GM18909 (cell line): ENCODE measurements around the gene SCYGR8.
"Not testable (repeated sequence)": the region's sequence is repeated elsewhere in the genome, so short reads cannot be mapped to it uniquely, and the experiment has no call there.

Experiments
- ATAC-seq: cut with Tn5 transposase; IDR thresholded peaks from one replicate; pipeline ENCODE4 v1.9.1; 2021; ENCODE audit warnings: mild to moderate bottlenecking; ENCODE audit not compliant: unreplicated experiment, poor library complexity

Gene SCYGR8, protein sequence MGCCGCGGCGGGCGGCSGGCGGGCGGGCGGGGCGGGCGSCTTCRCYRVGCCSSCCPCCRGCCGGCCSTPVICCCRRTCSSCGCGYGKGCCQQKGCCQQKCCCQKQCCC

GRCh38 chr2:227745594-227745993, at the start of gene SCYGR8:
TSS of gene SCYGR8 (plus strand) at chr2:227745894. CDS start at chr2:227745894, 0 bp downstream.
- no peak for ATAC-seq

GRCh38 chr2:227696990-227697679, 48.6 kb upstream of the SCYGR8 start:
- no peak for ATAC-seq

DNA sequence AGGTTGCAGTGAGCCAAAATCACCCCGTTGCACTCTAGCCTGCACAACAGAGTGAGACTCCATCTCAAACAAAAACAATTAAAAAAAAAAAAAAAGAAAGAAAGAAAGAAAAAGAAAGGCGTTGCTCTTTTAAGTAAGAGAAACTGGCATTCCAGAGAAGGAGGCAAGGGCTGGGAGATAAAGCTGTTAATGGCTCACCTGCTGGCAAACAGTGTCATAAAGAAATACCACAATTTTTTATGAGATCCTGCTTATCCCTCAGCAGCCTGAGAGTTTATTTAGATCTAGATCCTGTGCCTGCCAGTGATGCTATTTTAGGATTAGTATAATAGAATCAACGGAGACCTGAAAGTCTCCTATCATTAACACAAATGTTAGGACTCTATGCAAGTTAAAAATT, 44.1 kb upstream of the SCYGR8 start:
- ATAC-seq: no peak

DNA sequence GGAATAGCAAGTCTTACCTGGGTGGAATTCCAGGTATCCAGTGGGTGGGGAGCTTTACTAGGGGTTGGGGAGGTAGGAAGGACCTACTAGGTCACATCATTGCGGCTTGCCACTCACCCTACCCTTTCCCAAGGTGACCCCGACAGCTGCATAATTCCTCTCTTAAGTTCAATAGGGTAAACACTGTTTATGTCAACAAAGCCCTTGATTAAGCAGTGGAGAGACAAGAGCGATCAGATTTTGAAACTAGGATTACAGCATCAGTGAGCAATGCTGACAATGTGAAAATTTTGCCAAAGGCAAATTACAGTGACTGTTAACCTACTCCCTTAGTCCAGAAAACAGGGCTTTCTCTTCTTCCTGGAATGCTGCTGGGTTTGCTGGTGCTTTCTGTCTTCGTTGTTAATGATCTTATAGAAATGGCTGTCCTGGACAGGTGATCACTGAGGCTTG, 42.4 kb upstream of the SCYGR8 start:
- no peak for ATAC-seq

DNA sequence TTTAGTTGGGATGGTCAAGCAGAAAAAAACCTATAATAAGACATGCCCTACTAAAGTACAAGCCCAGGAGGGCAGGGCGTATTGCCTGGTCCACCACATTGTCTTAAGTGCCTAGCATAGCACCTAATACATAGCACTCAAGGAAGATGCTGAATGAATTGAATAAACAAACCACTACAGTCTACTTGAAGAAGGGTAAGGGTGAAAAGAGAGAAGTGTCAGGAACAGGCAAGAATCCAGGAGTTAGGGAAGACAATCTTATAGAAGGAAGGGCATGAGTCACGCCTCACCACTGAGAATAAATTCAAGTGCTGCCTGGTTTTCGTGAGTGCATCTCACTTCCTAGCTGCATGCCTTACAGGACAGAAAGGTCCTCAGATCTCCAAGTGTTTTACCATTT, 41.7 kb upstream of the SCYGR8 start:
- no peak for ATAC-seq

DNA sequence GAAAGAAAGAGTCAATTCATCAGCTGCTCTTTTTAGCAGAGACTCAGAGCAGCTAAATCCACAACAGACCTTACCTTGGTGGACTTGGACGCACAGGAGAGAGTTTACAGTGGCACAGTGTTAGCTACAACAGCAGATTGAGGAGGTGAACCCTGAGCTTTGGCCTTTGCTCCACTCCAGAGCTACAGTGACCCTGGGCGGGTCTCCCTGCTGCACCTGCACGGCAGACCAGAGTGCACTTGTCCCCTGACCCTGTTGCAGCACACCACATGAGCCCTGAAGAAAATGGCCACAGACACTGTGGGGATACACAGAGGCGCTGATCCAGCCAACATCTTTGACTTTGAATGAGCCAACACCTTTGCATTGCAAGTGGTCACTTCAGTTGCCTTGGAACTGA, 38.8 kb upstream of the SCYGR8 start:
- no peak for ATAC-seq

DNA sequence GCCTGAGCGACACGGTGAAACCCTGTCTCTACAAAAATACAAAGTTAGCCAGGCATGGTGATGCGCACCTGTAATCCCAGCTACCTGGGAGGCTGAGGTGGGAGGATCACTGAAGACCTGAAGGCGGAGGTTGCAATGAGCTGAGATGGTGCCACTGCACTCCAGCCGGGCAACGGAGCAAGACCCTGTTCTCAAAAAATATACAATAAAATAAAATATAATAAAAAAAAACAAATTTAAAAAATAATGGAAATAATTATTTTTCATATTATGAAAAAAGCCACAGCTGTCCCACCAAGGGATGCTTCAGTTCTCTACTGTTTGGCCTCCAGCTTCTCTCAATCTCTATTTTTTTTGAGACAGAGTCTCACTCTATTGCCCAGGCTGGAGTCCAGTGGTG, 38.3 kb upstream of the SCYGR8 start:
- no peak for ATAC-seq

DNA sequence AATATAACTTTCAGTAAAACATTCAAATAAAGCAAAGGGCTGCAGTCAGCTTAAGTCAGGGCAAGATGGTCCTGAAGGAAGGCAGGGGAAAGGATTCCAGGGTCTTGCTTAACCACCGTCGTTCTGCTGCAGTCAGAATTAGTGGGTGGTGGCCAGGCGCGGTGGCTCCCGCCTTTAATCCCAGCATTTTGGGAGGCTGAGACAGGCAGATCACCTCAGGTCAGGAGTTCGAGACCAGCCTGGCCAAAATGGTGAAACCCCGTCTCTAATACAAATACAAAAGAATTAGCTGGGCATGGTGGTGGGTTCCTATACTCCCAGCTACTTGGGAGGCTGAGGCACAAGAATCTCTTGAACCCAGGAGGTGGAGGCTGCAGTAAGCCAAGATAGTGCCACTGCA, 34.7 kb upstream of the SCYGR8 start:
- ATAC-seq: no peak

DNA sequence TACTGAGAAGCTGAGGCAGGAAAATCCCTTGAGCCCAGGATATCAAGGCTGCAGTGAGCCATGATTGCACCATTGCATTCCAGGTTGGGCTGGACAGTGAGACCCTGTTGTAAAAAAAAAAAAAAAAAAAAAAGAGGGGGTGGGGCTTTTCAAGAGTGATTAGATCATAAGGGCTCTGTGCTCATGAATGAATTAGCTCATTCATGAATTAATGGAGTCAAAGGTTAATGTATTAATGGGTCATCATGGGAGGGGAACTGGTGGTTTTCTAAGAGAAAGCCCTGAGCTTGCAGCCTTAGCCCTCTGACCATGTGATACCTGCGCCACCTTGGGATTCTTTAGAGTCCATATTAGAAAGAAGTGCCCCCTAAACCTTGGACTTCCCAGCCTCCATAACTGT, 32.4 kb upstream of the SCYGR8 start:
- no peak for ATAC-seq

GRCh38 chr2:227716501-227716900, 29.2 kb upstream of the SCYGR8 start:
- no peak for ATAC-seq

DNA sequence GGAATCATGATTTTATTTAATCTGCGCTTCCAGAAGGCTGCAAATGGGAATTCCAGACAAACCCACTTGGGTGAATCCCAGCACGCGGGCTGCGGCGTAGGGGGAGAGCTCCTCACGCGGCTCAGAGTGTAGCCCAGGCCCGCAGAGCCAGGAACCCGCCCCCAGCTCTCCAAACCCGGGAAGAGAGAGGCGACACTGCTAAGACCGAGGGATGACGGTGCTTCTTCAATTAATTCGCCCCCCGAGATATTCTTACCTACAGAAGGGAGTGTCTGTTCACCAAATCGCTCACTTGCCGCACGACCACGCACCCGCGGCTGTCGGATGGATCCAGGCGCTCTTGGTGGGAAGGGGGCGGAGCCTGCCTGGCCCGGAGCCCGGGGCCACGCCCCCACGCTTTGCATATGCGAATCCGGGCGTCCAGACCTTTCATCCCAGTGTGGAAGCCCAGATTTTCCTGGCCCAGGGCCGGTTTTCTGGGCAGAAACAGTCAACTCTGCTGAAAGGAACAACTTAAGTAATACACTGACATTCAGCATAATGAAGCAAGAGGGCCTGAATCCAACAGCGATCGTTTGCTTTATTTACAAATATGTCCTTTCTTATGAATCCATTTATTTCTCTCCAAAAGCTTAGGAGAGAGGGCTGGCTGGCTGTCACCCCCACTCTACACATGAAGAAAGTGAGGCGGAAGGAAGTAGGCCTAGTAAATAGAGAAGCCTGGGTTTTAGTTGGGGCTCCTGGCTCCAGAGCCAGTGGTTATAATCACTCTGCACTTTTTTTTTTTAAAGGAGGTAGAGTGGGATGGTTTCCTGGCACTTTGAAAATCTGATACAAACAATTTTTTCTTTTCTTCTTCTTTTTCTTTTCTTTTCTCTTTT, 27.8 kb upstream of the SCYGR8 start, which contains the start of gene SLC19A3:
Gene SLC19A3 (minus strand): TSS at position 342 of the 881 bp plus-strand sequence. CDS start 15,710 bp downstream, outside the sequence.
- no peak for ATAC-seq

DNA sequence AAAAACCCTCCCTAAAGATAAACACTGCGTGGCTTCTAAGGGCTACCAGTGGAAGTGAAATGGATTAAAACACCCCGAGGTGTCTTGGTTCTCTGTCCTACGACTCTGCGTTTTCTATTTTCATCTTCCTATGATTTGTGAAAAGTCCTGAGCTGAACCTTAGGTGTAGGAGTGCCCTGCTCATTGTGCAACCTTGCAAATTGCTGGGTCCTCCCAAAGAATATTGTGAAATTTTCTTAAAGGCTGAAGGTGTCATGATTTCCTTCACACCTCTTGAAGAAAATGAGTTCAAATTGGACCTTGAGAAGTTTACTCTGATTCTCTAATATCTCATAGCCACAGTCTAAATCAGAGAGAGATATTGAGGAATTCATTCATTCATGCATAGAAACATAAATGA, 26.1 kb upstream of the SCYGR8 start:
- ATAC-seq: no peak

DNA sequence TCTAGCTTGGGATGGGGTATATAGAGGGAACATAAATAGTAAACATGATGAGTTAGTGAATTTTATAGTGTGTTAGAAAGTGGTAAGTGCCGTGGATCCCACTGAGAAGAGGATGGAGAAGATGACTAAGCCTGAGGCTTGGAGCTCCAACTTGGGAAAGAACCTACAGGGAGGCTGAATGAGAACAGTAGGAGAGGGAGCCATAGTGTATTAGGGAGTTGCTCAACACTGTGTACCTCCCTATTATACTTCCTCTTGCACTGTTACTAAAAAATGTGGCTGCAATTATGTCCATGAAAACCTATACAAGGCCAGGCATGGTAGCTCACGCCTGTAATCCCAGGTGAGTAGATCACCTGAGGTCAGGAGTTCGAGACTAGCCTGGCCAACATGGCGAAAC, 25.0 kb upstream of the SCYGR8 start:
- no peak for ATAC-seq

DNA sequence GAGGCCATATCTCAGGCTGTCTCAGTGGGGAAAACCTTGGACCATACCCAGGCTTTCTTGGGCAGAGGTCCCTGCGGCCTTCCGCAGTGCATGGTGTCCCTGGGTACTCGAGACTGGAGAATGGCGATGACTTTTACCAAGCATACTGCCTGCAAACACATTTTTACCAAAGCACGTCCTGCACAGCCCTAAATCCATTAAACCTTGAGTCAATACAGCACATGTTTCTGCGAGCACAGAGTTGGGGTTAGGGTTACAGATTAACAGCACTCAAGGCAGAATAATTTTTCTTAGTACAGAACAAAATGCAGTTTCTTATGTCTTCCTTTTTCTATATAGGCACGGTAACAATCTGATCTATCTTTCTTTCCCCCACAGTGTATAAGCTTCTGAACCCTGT, 22.9 kb upstream of the SCYGR8 start:
- not testable (repeated sequence) for ATAC-seq

GRCh38 chr2:227724394-227725039, 21.2 kb upstream of the SCYGR8 start, which contains the start of gene SCYGR6:
TSS of gene SCYGR6 (minus strand) at chr2:227724757. CDS start at chr2:227724757, 0 bp downstream.
- ATAC-seq: no peak

DNA sequence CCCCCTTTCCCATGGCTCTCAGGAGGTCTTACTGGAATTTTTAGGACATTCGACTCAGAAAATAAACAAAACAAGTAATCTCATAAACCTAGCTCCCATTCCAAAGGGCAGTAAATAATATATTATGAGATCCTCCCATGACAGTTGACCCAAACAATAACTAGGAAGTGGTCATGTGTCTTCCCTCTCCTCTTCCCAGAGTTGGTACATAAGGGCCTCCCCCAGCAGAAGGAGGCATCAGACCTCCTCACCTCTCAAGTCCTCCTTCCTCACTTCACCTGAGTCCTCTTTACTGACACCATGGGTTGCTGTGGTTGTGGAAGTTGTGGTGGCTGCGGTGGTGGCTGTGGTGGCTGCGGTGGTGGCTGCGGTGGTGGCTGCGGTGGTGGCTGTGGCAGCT, 17.7 kb upstream of the SCYGR8 start, which contains the start of gene SCYGR7:
Gene SCYGR7 (plus strand): TSS at position 301 of the 400 bp plus-strand sequence. CDS start 0 bp downstream, at position 301.
- no peak for ATAC-seq

DNA sequence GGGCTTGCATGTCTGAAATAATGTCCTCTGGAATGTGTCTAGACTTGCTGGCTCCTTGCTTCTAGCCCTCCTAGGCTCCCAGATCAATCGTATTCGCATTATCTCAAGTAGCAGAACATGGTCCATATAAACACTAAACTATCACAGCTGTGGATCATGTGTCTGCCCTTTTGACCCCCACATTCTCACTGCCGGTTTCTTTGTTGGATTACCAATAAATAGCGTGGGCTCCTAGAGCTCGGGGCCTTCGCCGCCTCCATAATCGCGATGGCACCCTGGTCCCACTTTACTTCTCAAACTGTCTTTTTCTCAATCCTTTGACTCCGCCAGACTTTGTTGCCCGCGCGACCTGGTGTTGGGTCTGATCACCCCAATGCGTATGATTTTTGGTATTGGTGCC, 6.3 kb upstream of the SCYGR8 start:
- ATAC-seq: no peak

DNA sequence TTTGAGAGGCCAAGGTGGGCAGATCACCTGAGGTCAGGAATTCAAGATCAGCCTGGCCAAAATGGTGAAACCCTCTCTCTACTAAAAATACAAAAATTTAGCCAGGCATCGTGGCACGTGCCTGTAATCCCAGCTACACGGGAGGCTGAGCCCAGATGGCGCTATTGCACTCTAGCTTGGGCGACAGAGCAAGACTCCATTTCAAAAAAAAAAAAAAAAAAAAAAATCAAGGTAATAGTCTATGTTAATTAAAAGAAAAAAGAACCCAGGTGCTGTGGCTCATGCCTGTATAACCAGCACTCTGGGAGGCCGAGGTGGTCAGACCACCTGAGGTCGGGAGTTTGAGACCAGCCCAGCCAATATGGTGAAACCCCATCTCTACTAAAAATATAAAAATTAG, 5.0 kb upstream of the SCYGR8 start:
- not testable (repeated sequence) for ATAC-seq

DNA sequence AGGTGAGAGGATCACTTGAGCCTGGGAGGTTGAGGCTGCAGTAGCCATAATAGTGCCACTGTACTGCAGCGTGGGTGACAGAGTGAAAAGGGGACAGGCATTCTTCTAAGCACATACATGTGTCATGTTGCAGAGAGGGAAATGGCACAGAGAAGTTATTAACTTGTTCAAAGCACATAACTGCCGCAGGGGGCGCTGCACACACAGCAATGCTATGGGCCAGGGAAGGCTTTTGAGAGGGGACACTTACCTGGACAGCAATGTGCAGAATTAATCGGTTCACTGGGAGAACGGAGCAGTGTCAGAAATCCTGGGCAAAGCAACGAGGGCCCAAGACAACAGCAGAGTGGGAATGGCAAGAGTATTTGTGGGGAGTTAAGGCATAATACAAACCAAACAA, 2.4 kb downstream of the SCYGR8 start:
- ATAC-seq: no peak

DNA sequence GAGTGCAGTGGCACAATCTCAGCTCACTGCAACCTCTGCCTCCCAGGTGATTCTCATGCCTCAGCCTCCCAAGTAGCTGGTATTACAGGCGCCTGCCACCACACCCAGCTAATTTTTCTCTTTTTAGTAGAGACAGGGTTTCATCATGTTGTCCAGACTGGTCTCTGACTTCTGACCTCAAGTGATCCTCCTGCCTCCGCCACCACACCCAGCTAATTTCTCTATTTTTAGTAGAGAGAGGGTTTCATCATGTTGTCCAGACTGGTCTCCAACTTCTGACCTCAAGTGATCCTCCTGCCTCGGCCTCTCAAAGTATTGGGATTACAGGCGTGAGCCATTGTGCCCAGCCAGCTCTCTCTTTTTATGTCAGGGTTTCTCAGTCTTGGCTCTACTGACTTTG, 10.6 kb downstream of the SCYGR8 start:
- not testable (repeated sequence) for ATAC-seq
